MM.1S (cell line): ENCODE measurements around the gene GABRD.

ENCODE experiments used
- CTCF ChIP-seq: fragments of 300-600 bp; sonication (generic); IDR thresholded peaks from 2 replicates; pipeline ENCODE4 v1.5.1; 2016; ENCODE audit warnings: antibody characterized with exemption, low read length, mixed read lengths
- EZH2 ChIP-seq: fragments of 300-600 bp; sonication (generic); optimal IDR thresholded peaks from 2 replicates; pipeline ENCODE3; 2017; ENCODE audit warnings: low read depth, mild to moderate bottlenecking, antibody characterized with exemption, low read length, mixed read lengths

- TF ChIP-seq EZH2: no peak
- no peak for TF ChIP-seq CTCF
Observed at GRCh38 chr1:1990222-1990621, 28.9 kb upstream of the GABRD start.
